ENCODE data around the gene TRERF1. TPM values are rescaled to one million over a fixed set of nuclear protein-coding genes. Genes with fewer than 3 reads are reported as not detected.

The TRERF1 gene
- total RNA-seq, 1 donor from 2014 or later = 3.8 TPM

GRCh38 chr6:42392833-42393232, 58.9 kb downstream of the TRERF1 start:
- ATAC-seq = no peak
- no peak for TF ChIP-seq CTCF (IDR thresholded peaks at IDR 0.05)
- no peak overlapping the region for H3K27ac ChIP-seq
- intact Hi-C loops (cut with DNase I) = no loop called here
- no peaks in the 10 kb centered on the region for H3K9me3 ChIP-seq
- H3K27me3 ChIP-seq = no peaks in the 10 kb centered on the region
- no peaks in the 10 kb centered on the region for H3K4me1 ChIP-seq
- no peak overlapping the region for H3K4me3 ChIP-seq
- no peaks in the 10 kb centered on the region for H3K36me3 ChIP-seq
- no peak for DNase-seq

- Histone ChIP-seq H3K27me3 (no peaks in the 10 kb centered on the region), H3K4me1 (no peaks in the 10 kb centered on the region), H3K9me3 (no peaks in the 10 kb centered on the region), H3K36me3 (no peaks in the 10 kb centered on the region), H3K27ac (peak overlapping the region; percentile 49), H3K4me3 (no peak overlapping the region)
- intact Hi-C loops (cut with DNase I) = no loop called here
- TF ChIP-seq CTCF (IDR thresholded peaks at IDR 0.05) = no peak
- no peak for DNase-seq
- ATAC-seq = no peak
Observed at GRCh38 chr6:42391441-42391840, 60.3 kb downstream of the TRERF1 start.

- no peaks in the 10 kb centered on the region for H3K9me3 ChIP-seq
- no peak overlapping the region for H3K4me3 ChIP-seq
- peak; percentile 42 for ATAC-seq
- H3K4me1 ChIP-seq = no peaks in the 10 kb centered on the region
- no peak for TF ChIP-seq CTCF (IDR thresholded peaks at IDR 0.05)
- H3K27me3 ChIP-seq = no peaks in the 10 kb centered on the region
- no peaks in the 10 kb centered on the region for H3K36me3 ChIP-seq
- intact Hi-C loops (cut with DNase I) = no loop called here
- no peak for DNase-seq
- peak overlapping the region; percentile 49 for H3K27ac ChIP-seq
Observed at GRCh38 chr6:42390228-42390934, 61.3 kb downstream of the TRERF1 start.

- intact Hi-C loops (cut with DNase I) = no loop called here
- H3K36me3 ChIP-seq = no peaks in the 10 kb centered on the region
- H3K4me1 ChIP-seq = no peaks in the 10 kb centered on the region
- peak overlapping the region; percentile 3 for H3K27ac ChIP-seq
- no peak for TF ChIP-seq CTCF (IDR thresholded peaks at IDR 0.05)
- no peak for DNase-seq
- no peaks in the 10 kb centered on the region for H3K9me3 ChIP-seq
- H3K4me3 ChIP-seq = no peak overlapping the region
- ATAC-seq = no peak
- no peaks in the 10 kb centered on the region for H3K27me3 ChIP-seq
Observed at GRCh38 chr6:42389736-42390135, 62.0 kb downstream of the TRERF1 start.

GRCh38 chr6:42388046-42388445, 63.7 kb downstream of the TRERF1 start:
- Histone ChIP-seq H3K4me3 (no peak overlapping the region), H3K36me3 (no peaks in the 10 kb centered on the region), H3K4me1 (no peaks in the 10 kb centered on the region), H3K9me3 (no peaks in the 10 kb centered on the region), H3K27ac (no peak overlapping the region), H3K27me3 (no peaks in the 10 kb centered on the region)
- DNase-seq = no peak
- no peak for TF ChIP-seq CTCF (IDR thresholded peaks at IDR 0.05)
- intact Hi-C loops (cut with DNase I) = no loop called here
- ATAC-seq = no peak

GRCh38 chr6:42387336-42387735, 64.4 kb downstream of the TRERF1 start:
- intact Hi-C loops (cut with DNase I) = no loop called here
- ATAC-seq = no peak
- DNase-seq = no peak

More at GRCh38 chr6:42387336-42387735, 64.4 kb downstream of the TRERF1 start:
- H3K36me3 ChIP-seq = no peaks in the 10 kb centered on the region
- H3K4me3 ChIP-seq = no peak overlapping the region
- H3K9me3 ChIP-seq = no peaks in the 10 kb centered on the region
- no peak overlapping the region for H3K27ac ChIP-seq
- H3K4me1 ChIP-seq = no peaks in the 10 kb centered on the region
- no peaks in the 10 kb centered on the region for H3K27me3 ChIP-seq
- TF ChIP-seq CTCF (IDR thresholded peaks at IDR 0.05) = no peak

Measured in upper lobe of right lung (tissue), 1 donor.